ENCODE results near the gene MPHOSPH6. TPM values are rescaled to one million over a fixed set of nuclear protein-coding genes. Genes with fewer than 3 reads are reported as not detected.
"Not testable (repeated sequence)": the region's sequence is repeated elsewhere in the genome, so short reads cannot be mapped to it uniquely, and the experiment has no call there.

Gene MPHOSPH6
- total and polyA plus RNA-seq, 3 experiments from 2014 or later, result 22.1 to 51.6 (median 47.0) TPM

DNA sequence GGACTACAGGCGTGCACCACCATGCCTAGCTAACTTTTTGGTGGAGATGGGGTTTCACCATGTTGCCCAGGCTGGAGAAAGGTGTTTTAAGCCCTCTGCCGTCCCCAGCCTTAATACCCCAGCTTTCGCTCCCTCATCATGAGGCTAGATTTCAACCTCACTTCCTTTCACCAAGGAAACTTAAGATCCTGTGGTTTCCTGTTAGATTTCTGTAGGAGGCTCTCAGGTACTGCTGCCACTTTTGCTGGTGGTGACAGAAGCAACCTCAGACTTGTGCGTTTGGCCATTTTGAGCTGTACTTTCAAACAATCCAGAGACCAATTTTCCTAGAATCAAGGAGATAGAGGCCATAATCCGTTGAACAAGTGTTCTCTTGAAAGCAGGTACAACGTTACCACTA, 36.2 kb downstream of the MPHOSPH6 start:
- Histone ChIP-seq H3K27me3 (ENCODE audit: insufficient read depth, low read length, poor library complexity, severe bottlenecking) (no peaks in the 10 kb centered on the region), H3K27ac (ENCODE audit: low read depth, low read length) (no peak overlapping the region), H3K9me3 (ENCODE audit: low read length) (no peaks in the 10 kb centered on the region), H3K36me3 (ENCODE audit: insufficient read depth, low read length) (no peaks in the 10 kb centered on the region), H3K4me3 (ENCODE audit: low read length) (peak overlapping the region; percentile 7), H3K4me1 (ENCODE audit: insufficient read depth, low read length) (peaks cover 10% of the 10 kb centered on the region)
- Mint-ChIP-seq H3K27ac (peak overlapping the region; percentile 24 to 80 (median 64)), H3K4me1 (peaks cover 15 to 24% (median 18%) of the 10 kb centered on the region in 3 donors), H3K4me3 (peak overlapping the region in 6 of 7 donors; percentile 7 to 73 (median 49)), H3K27me3 (no peaks in the 10 kb centered on the region), H3K36me3 (peaks cover 1 to 9% (median 3%) of the 10 kb centered on the region in 3 donors), H3K9me3 (peaks cover 0 to 2% (median 0%) of the 10 kb centered on the region in 5 donors)
- ChIA-PET CTCF (interaction anchor here (1.0 kb wide), 1 partner anchor 32 kb away, joined by 3 read pairs; no protein-coding TSS in a partner anchor), POLR2A (no interaction called here)
- peak in 2 of 5 donors; percentile 3 to 26 for DNase-seq

DNA sequence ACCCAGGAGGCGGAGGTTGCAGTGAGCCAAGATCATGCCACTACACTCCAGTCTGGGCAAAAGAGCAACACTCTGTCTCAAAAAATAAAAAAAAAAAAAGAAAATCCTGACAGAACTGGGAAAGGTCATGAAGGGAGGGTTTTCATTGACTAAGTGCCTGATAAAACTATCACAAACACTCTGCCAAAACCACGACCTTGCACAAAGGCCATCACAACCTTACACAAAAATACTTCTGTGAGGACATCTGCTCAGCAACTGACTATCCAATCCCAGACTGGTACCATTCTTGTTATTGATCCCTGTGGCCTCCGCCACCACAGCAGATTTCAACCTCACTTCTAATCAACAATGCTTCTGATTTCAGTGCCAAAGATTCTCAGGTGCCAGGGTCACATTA, 40.1 kb downstream of the MPHOSPH6 start:
- Mint-ChIP-seq H3K27me3 (peaks cover 0 to 9% of the 10 kb centered on the region in 2 donors), H3K4me1 (peaks cover 13 to 17% (median 16%) of the 10 kb centered on the region in 3 donors), H3K4me3 (no peak overlapping the region), H3K36me3 (peaks cover 0 to 5% (median 0%) of the 10 kb centered on the region in 3 donors), H3K27ac (no peak overlapping the region), H3K9me3 (peaks cover 3 to 8% (median 6%) of the 10 kb centered on the region in 5 donors)
- H3K4me1 ChIP-seq (ENCODE audit: insufficient read depth, low read length), result peaks cover 10% of the 10 kb centered on the region
- no peaks in the 10 kb centered on the region for H3K27me3 ChIP-seq (ENCODE audit: insufficient read depth, low read length, poor library complexity, severe bottlenecking)
- ChIA-PET CTCF (no interaction called here), POLR2A (no interaction called here)
- no peak overlapping the region for H3K27ac ChIP-seq (ENCODE audit: low read depth, low read length)
- DNase-seq, result no peak
- no peak overlapping the region for H3K4me3 ChIP-seq (ENCODE audit: low read length)
- H3K9me3 ChIP-seq (ENCODE audit: low read length), result no peaks in the 10 kb centered on the region
- H3K36me3 ChIP-seq (ENCODE audit: insufficient read depth, low read length), result no peaks in the 10 kb centered on the region

DNA sequence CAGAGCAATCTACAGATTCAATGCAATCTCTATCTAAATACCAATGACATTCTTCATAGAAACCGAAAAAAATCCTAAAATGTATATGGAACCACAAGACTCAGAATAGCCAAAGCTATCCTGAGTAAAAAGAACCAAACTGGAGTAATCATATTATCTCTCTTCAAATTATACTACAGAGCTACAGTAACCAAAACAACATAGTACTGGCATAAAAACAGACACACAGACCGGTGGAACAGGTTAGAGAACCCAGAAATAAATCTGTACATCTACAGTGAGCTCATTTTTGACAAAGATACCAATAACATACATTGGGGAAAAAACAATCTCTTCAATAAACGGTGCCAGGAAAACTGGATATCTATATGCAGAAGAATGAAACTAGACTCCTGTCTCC, 45.4 kb downstream of the MPHOSPH6 start:
- Mint-ChIP-seq H3K36me3 (peaks cover 0 to 5% (median 0%) of the 10 kb centered on the region in 3 donors), H3K27ac (no peak overlapping the region), H3K4me1 (no peaks in the 10 kb centered on the region), H3K27me3 (peaks cover 0 to 9% of the 10 kb centered on the region in 2 donors), H3K4me3 (no peak overlapping the region), H3K9me3 (peaks cover 3 to 12% (median 6%) of the 10 kb centered on the region in 5 donors)
- H3K36me3 ChIP-seq (ENCODE audit: insufficient read depth, low read length), result no peaks in the 10 kb centered on the region
- H3K9me3 ChIP-seq (ENCODE audit: low read length), result no peaks in the 10 kb centered on the region
- no peak overlapping the region for H3K4me3 ChIP-seq (ENCODE audit: low read length)
- no peaks in the 10 kb centered on the region for H3K4me1 ChIP-seq (ENCODE audit: insufficient read depth, low read length)
- no peak for DNase-seq
- no peak overlapping the region for H3K27ac ChIP-seq (ENCODE audit: low read depth, low read length)
- H3K27me3 ChIP-seq (ENCODE audit: insufficient read depth, low read length, poor library complexity, severe bottlenecking), result no peaks in the 10 kb centered on the region
- CTCF ChIA-PET, result no interaction called here
- POLR2A ChIA-PET, result no interaction called here

DNA sequence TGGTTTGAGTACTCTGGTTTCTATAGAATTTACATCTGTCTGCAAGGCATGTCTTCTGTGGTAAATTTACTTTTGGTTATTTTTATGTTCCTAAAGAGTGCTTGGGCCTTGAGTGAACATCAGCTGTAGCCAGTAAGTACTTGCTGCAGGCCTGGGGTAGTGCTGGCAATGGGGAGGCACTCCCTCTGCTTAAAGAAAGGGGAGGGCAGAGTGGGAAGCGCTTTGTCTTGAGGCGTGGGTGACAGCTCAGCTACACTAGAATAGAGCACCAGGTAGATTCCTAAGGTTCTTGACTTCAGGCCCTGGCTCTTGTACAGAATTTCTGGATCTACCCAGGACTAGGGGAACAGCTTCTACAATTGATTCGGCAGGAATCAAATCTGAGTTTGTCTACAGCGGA, 50.6 kb downstream of the MPHOSPH6 start:
- Histone ChIP-seq H3K27ac (ENCODE audit: low read depth, low read length) (no peak overlapping the region), H3K9me3 (ENCODE audit: low read length) (no peaks in the 10 kb centered on the region), H3K4me1 (ENCODE audit: insufficient read depth, low read length) (no peaks in the 10 kb centered on the region), H3K27me3 (ENCODE audit: insufficient read depth, low read length, poor library complexity, severe bottlenecking) (no peaks in the 10 kb centered on the region), H3K4me3 (ENCODE audit: low read length) (no peak overlapping the region), H3K36me3 (ENCODE audit: insufficient read depth, low read length) (no peaks in the 10 kb centered on the region)
- Mint-ChIP-seq H3K9me3 (peaks cover 0 to 4% (median 0%) of the 10 kb centered on the region in 5 donors), H3K27me3 (peaks cover 0 to 2% of the 10 kb centered on the region in 2 donors), H3K27ac (no peak overlapping the region), H3K4me1 (no peaks in the 10 kb centered on the region), H3K4me3 (no peak overlapping the region), H3K36me3 (no peaks in the 10 kb centered on the region)
- ChIA-PET CTCF (no interaction called here), POLR2A (no interaction called here)
- DNase-seq, result no peak

DNA sequence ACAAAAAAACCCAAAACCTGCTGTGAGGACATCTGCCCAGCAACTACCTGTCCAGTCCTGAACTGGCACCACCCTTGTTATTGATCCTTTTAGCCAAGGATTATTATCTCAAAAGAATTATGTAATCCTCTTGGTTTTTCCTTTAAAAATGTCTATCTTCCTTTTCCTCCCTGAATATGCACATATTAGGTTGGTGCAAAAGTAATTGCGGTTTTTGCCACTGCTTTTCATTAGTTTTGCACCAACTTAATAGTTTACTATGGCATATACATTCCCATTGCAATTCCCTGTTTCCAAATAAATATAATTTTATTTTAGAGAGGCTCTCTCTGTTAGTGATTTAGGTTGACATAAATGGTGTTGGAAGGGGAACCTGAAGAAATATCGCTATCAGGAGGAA, 51.3 kb downstream of the MPHOSPH6 start:
- Histone ChIP-seq H3K9me3 (ENCODE audit: low read length) (no peaks in the 10 kb centered on the region), H3K4me1 (ENCODE audit: insufficient read depth, low read length) (no peaks in the 10 kb centered on the region), H3K4me3 (ENCODE audit: low read length) (no peak overlapping the region), H3K27ac (ENCODE audit: low read depth, low read length) (no peak overlapping the region), H3K27me3 (ENCODE audit: insufficient read depth, low read length, poor library complexity, severe bottlenecking) (no peaks in the 10 kb centered on the region), H3K36me3 (ENCODE audit: insufficient read depth, low read length) (no peaks in the 10 kb centered on the region)
- no peak overlapping the region for H3K27ac Mint-ChIP-seq
- no peaks in the 10 kb centered on the region for H3K4me1 Mint-ChIP-seq
- DNase-seq, result no peak
- H3K4me3 Mint-ChIP-seq, result no peak overlapping the region
- no peaks in the 10 kb centered on the region for H3K36me3 Mint-ChIP-seq
- H3K9me3 Mint-ChIP-seq, result peaks cover 0 to 1% (median 0%) of the 10 kb centered on the region in 5 donors
- peaks cover 0 to 3% of the 10 kb centered on the region in 2 donors for H3K27me3 Mint-ChIP-seq
- POLR2A ChIA-PET, result no interaction called here
- CTCF ChIA-PET, result no interaction called here

DNA sequence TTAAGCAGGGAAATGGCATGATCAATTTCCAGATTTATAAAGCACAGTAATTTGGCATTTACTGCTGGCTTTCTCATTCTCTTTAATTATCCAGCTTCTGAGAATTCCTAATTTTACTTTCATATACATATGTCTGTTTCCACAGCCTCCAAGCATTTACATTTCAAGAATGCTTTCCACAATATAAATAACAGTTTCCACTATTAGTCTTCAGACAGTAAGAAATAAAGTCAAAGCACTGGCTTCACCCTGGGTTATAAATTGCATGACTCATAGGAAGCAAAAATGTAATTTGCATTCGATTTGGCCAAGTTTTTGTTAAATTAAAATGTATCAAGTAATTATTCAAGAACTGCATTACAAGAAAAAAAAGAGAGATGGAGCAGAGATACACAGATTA, 53.5 kb downstream of the MPHOSPH6 start:
- POLR2A ChIA-PET, result no interaction called here
- Histone ChIP-seq H3K36me3 (ENCODE audit: insufficient read depth, low read length) (no peaks in the 10 kb centered on the region), H3K27ac (ENCODE audit: low read depth, low read length) (no peak overlapping the region), H3K27me3 (ENCODE audit: insufficient read depth, low read length, poor library complexity, severe bottlenecking) (no peaks in the 10 kb centered on the region), H3K4me3 (ENCODE audit: low read length) (no peak overlapping the region), H3K9me3 (ENCODE audit: low read length) (no peaks in the 10 kb centered on the region), H3K4me1 (ENCODE audit: insufficient read depth, low read length) (no peaks in the 10 kb centered on the region)
- CTCF ChIA-PET, result no interaction called here
- no peaks in the 10 kb centered on the region for H3K9me3 Mint-ChIP-seq
- H3K27me3 Mint-ChIP-seq, result peaks cover 0 to 3% of the 10 kb centered on the region in 2 donors
- H3K36me3 Mint-ChIP-seq, result no peaks in the 10 kb centered on the region
- no peak overlapping the region for H3K27ac Mint-ChIP-seq
- no peaks in the 10 kb centered on the region for H3K4me1 Mint-ChIP-seq
- DNase-seq, result no peak
- H3K4me3 Mint-ChIP-seq, result no peak overlapping the region

DNA sequence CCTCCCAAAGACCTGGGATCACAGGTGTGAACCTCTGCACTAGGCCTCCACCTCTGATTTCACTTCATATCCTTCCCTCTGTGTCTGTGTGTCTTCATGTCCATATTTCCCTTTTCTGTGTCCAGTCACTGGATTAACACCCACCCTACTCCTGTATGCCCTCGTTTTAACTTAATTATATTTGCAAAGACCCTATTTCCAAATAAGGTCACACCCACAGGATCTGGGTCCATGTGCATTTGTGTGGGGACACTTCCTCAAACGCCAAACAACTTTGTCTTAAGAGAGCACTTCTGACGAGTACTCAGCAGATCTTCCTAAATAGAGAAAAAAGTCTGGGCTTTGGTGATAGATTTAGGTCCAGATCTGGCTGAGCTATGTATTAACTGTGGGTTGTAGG, 56.3 kb downstream of the MPHOSPH6 start:
- CTCF ChIA-PET, result no interaction called here

DNA sequence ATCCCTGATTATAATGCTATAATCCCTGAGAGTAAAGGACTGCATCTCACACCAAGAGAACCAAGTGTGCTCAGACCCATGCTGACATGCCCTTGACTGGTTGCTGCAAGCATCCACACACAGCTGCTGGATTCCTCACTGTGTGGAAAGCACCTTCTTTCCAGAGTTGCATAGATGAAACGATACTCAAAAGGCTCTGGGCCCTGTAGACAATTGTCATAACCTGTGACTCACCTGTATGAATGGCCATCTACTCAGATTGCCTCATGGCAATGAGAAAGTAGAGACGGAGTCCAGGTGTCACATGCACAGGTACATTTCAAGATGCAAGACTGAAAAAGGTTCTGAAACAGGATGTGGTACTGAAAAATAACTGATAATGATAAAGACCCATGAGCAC, 58.1 kb downstream of the MPHOSPH6 start:
- H3K9me3 Mint-ChIP-seq, result no peaks in the 10 kb centered on the region
- Histone ChIP-seq H3K9me3 (ENCODE audit: low read length) (no peaks in the 10 kb centered on the region), H3K27ac (ENCODE audit: low read depth, low read length) (no peak overlapping the region), H3K4me1 (ENCODE audit: insufficient read depth, low read length) (no peaks in the 10 kb centered on the region), H3K36me3 (ENCODE audit: insufficient read depth, low read length) (no peaks in the 10 kb centered on the region), H3K27me3 (ENCODE audit: insufficient read depth, low read length, poor library complexity, severe bottlenecking) (no peaks in the 10 kb centered on the region), H3K4me3 (ENCODE audit: low read length) (no peak overlapping the region)
- no peak overlapping the region for H3K4me3 Mint-ChIP-seq
- peaks cover 3 to 17% of the 10 kb centered on the region in 2 donors for H3K27me3 Mint-ChIP-seq
- no peaks in the 10 kb centered on the region for H3K36me3 Mint-ChIP-seq
- ChIA-PET POLR2A (no interaction called here), CTCF (no interaction called here)
- DNase-seq, result no peak
- no peaks in the 10 kb centered on the region for H3K4me1 Mint-ChIP-seq
- H3K27ac Mint-ChIP-seq, result peak overlapping the region in 1 of 8 donors; percentile 61

More for the DNA sequence above, 56.3 kb downstream of the MPHOSPH6 start:
- H3K4me1 ChIP-seq (ENCODE audit: insufficient read depth, low read length), result no peaks in the 10 kb centered on the region
- Mint-ChIP-seq H3K36me3 (no peaks in the 10 kb centered on the region), H3K27me3 (peaks cover 1 to 11% of the 10 kb centered on the region in 2 donors), H3K9me3 (no peaks in the 10 kb centered on the region), H3K4me1 (no peaks in the 10 kb centered on the region), H3K27ac (peak overlapping the region in 1 of 8 donors; percentile 49), H3K4me3 (no peak overlapping the region)
- DNase-seq, result no peak
- no peaks in the 10 kb centered on the region for H3K9me3 ChIP-seq (ENCODE audit: low read length)
- H3K36me3 ChIP-seq (ENCODE audit: insufficient read depth, low read length), result no peaks in the 10 kb centered on the region
- no peak overlapping the region for H3K27ac ChIP-seq (ENCODE audit: low read depth, low read length)
- POLR2A ChIA-PET, result no interaction called here
- no peak overlapping the region for H3K4me3 ChIP-seq (ENCODE audit: low read length)
- no peaks in the 10 kb centered on the region for H3K27me3 ChIP-seq (ENCODE audit: insufficient read depth, low read length, poor library complexity, severe bottlenecking)

DNA sequence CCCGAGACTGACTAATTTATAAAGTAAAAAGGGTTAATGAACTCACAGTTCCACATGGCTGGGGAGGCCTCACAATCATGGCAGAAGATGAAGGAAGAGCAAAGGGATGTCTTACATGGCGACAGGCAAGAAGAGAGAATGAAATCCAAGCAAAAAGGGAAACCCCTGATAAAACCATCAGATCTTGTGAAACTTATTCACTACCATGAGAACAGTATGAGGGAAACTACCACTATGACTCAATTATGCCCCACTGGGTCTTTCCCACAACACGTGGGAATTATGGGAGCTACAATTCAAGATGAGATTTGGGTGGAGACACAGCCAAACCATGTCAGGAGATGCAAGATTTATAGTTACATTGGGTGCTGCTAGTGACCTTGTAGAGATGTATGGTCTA, 60.8 kb downstream of the MPHOSPH6 start:
- H3K4me3 ChIP-seq (ENCODE audit: low read length); H3K4me1 Mint-ChIP-seq; H3K27ac Mint-ChIP-seq; DNase-seq; H3K27me3 ChIP-seq (ENCODE audit: insufficient read depth, low read length, poor library complexity, severe bottlenecking); H3K4me3 Mint-ChIP-seq; CTCF ChIA-PET; POLR2A ChIA-PET; H3K4me1 ChIP-seq (ENCODE audit: insufficient read depth, low read length); H3K36me3 ChIP-seq (ENCODE audit: insufficient read depth, low read length); H3K36me3 Mint-ChIP-seq; H3K9me3 Mint-ChIP-seq; H3K9me3 ChIP-seq (ENCODE audit: low read length); H3K27ac ChIP-seq (ENCODE audit: low read depth, low read length): not testable (repeated sequence)
- H3K27me3 Mint-ChIP-seq, result peaks cover 2 to 24% of the 10 kb centered on the region in 2 donors

Data from CD8-positive, alpha-beta memory T cell (primary cell).